GM13977 (cell line): ENCODE data around the gene GGTLC2.
"Not testable (repeated sequence)": the region's sequence is repeated elsewhere in the genome, so short reads cannot be mapped to it uniquely, and the experiment has no call there.

Experiments
- DNase-seq: peaks from one replicate; pipeline ENCODE4 v3.0.0; 2012; ENCODE audit warnings: low spot score
- CTCF ChIP-seq: IDR thresholded peaks from 2 replicates; pipeline ENCODE4 v1.5.1; 2012; ENCODE audit warnings: mild to moderate bottlenecking, control low read depth; ENCODE audit not compliant: insufficient read depth; ENCODE audit errors: extremely low read depth, missing control alignments
- in situ Hi-C: fragments of 300-500 bp; cut with MboI; formaldehyde crosslinking; loops from one replicate; pipeline ENCODE4 v1.12.0; 2022; ENCODE audit warnings: low sequenced_read_pairs, low pct_unique_long_range_greater_than_20kb, mixed read lengths, inconsistent platforms; ENCODE audit not compliant: unreplicated experiment

Gene GGTLC2

GRCh38 chr22:22682196-22682595 lies 37.8 kb downstream of the GGTLC2 start:
- in situ Hi-C loops, result no loop called here
- TF ChIP-seq CTCF, result no peak
- no peak for DNase-seq

GRCh38 chr22:22682807-22683667 lies 38.6 kb downstream of the GGTLC2 start:
- in situ Hi-C loops, result no loop called here
- no peak for TF ChIP-seq CTCF
- DNase-seq, result no peak

GRCh38 chr22:22683668-22684361 lies 39.4 kb downstream of the GGTLC2 start:
- in situ Hi-C loops, result no loop called here
- no peak for DNase-seq
- TF ChIP-seq CTCF, result no peak

- TF ChIP-seq CTCF, result peak; percentile 34
- in situ Hi-C loops, result no loop called here
- peak; percentile 20 for DNase-seq
These were observed 40.5 kb downstream of the GGTLC2 start for GRCh38 chr22:22684580-22685561.

GRCh38 chr22:22685586-22685985 lies 41.2 kb downstream of the GGTLC2 start:
- in situ Hi-C loops, result no loop called here
- DNase-seq, result no peak
- TF ChIP-seq CTCF, result no peak

GRCh38 chr22:22686202-22687115 lies 42.0 kb downstream of the GGTLC2 start:
- DNase-seq, in situ Hi-C loops: not testable (repeated sequence)
